ENCODE results near the gene COL5A1.
"Not testable (repeated sequence)": the region's sequence is repeated elsewhere in the genome, so short reads cannot be mapped to it uniquely, and the experiment has no call there.

COL5A1 gene

GRCh38 chr9:134642385-134643181 is 980 bp downstream of the COL5A1 start:
- Histone ChIP-seq H3K4me3 (ENCODE audit: low read depth, low read length, poor library complexity, severe bottlenecking) (no peak overlapping the region), H3K4me1 (ENCODE audit: insufficient read depth, low read length, severe bottlenecking) (no peaks in the 10 kb centered on the region), H3K9ac (ENCODE audit: low read length) (no peak overlapping the region), H4K20me1 (ENCODE audit: insufficient read depth, low read length) (no peaks in the 10 kb centered on the region), H3K27me3 (ENCODE audit: insufficient read depth, low read length) (peaks cover 3% of the 10 kb centered on the region; the same call in 1 of the 2 replicates), H3F3A (ENCODE audit: insufficient read depth, low read length) (no peaks in the 10 kb centered on the region), H3K36me3 (ENCODE audit: insufficient read depth, low read length) (no peaks in the 10 kb centered on the region), H2AFZ (ENCODE audit: low read length) (no peak overlapping the region), H3K4me2 (ENCODE audit: low read length) (no peak overlapping the region), H3K27ac (ENCODE audit: low read depth, low read length, poor library complexity, severe bottlenecking) (no peak overlapping the region), H3K9me2 (ENCODE audit: low read depth, low read length) (no peaks in the 10 kb centered on the region), H3K9me3 (ENCODE audit: low read length) (no peaks in the 10 kb centered on the region), H3K79me2 (ENCODE audit: insufficient read depth, low read length) (no peaks in the 10 kb centered on the region)
- TF ChIP-seq CTCF (IDR thresholded peaks at IDR 0.05; ENCODE audit: low read length) (no peak), EZH2 (IDR thresholded peaks at IDR 0.05; ENCODE audit: borderline replicate concordance, low read length) (no peak)

GRCh38 chr9:134643222-134643671 is 1.6 kb downstream of the COL5A1 start:
- Histone ChIP-seq H2AFZ (ENCODE audit: low read length) (no peak overlapping the region), H3F3A (ENCODE audit: insufficient read depth, low read length) (no peaks in the 10 kb centered on the region), H3K79me2 (ENCODE audit: insufficient read depth, low read length) (no peaks in the 10 kb centered on the region), H3K4me2 (ENCODE audit: low read length) (no peak overlapping the region), H3K4me3 (ENCODE audit: low read depth, low read length, poor library complexity, severe bottlenecking) (no peak overlapping the region), H3K9me3 (ENCODE audit: low read length) (no peaks in the 10 kb centered on the region), H3K4me1 (ENCODE audit: insufficient read depth, low read length, severe bottlenecking) (no peaks in the 10 kb centered on the region), H3K9ac (ENCODE audit: low read length) (no peak overlapping the region), H3K36me3 (ENCODE audit: insufficient read depth, low read length) (no peaks in the 10 kb centered on the region), H3K9me2 (ENCODE audit: low read depth, low read length) (no peaks in the 10 kb centered on the region), H3K27me3 (ENCODE audit: insufficient read depth, low read length) (peaks cover 4% of the 10 kb centered on the region; the same call in 1 of the 2 replicates), H3K27ac (ENCODE audit: low read depth, low read length, poor library complexity, severe bottlenecking) (no peak overlapping the region), H4K20me1 (ENCODE audit: insufficient read depth, low read length) (no peaks in the 10 kb centered on the region)
- TF ChIP-seq EZH2 (IDR thresholded peaks at IDR 0.05; ENCODE audit: borderline replicate concordance, low read length) (no peak), CTCF (IDR thresholded peaks at IDR 0.05; ENCODE audit: low read length) (no peak)

- not testable (repeated sequence) for H2AFZ ChIP-seq (ENCODE audit: low read length); H3K4me3 ChIP-seq (ENCODE audit: low read depth, low read length, poor library complexity, severe bottlenecking); H3K9me2 ChIP-seq (ENCODE audit: low read depth, low read length); H3F3A ChIP-seq (ENCODE audit: insufficient read depth, low read length); H3K4me1 ChIP-seq (ENCODE audit: insufficient read depth, low read length, severe bottlenecking); H3K79me2 ChIP-seq (ENCODE audit: insufficient read depth, low read length); H3K27ac ChIP-seq (ENCODE audit: low read depth, low read length, poor library complexity, severe bottlenecking); H3K27me3 ChIP-seq (ENCODE audit: insufficient read depth, low read length); H4K20me1 ChIP-seq (ENCODE audit: insufficient read depth, low read length); H3K4me2 ChIP-seq (ENCODE audit: low read length); H3K9me3 ChIP-seq (ENCODE audit: low read length); H3K36me3 ChIP-seq (ENCODE audit: insufficient read depth, low read length); H3K9ac ChIP-seq (ENCODE audit: low read length)
These were observed 2.8 kb downstream of the COL5A1 start for GRCh38 chr9:134644401-134644724.

All from OCI-LY1 (cell line).